Measurements from ENCODE around the gene TNFAIP3.
"Not testable (repeated sequence)": the region's sequence is repeated elsewhere in the genome, so short reads cannot be mapped to it uniquely, and the experiment has no call there.

Gene TNFAIP3

DNA sequence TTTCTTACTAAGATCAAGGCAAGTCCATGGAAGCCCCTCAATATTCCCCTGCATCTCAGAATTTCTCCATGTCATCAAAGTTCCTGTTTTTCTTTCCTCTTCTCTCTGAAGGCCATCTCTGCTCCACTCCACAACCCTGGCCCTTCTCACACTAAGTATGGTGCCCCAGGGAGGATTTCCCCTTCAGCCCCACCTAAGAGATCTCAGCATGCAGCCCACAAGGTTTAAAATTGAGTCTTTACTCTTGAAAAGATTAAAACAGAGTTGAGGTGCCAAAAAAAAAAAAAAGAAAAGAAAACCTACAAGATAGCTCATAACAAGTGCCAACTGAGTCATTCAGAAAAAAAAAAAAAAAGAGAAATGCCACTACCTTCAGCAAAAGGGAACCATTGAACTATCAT lies 36.5 kb upstream of the TNFAIP3 start:
- DNase-seq (ENCODE audit: low read depth in 2 of 2): peak in 1 of 2 donors; percentile 37
- no peak for TF ChIP-seq CTCF (IDR thresholded peaks at IDR 0.05; ENCODE audit: low read depth, low read length)
- H3K4me3 ChIP-seq (replicated peaks in 1 of 2; ENCODE audit: low read depth in 2 of 2, low read length in 2 of 2): no peak overlapping the region

DNA sequence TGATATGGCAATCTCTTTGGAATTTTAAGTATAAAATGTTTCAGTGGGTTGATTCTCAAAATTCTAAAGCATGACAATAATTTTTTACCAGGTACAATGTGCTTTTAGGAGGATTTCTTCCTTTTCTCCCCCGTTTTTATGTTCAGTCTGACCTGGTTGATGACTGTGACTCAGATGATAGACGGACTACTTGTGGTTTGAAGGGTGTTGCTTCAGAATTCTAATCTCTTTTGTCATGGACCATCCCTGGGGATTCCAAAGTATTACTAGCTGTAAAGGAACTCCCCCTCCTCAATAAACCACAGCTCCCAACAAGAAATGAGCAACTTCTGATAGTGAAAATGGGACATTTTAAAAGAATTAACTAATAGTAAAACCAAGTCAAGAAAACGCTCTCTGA lies 34.9 kb upstream of the TNFAIP3 start:
- no peak for TF ChIP-seq CTCF (IDR thresholded peaks at IDR 0.05; ENCODE audit: low read depth, low read length)
- H3K4me3 ChIP-seq (replicated peaks in 1 of 2; ENCODE audit: low read depth in 2 of 2, low read length in 2 of 2): no peak overlapping the region
- DNase-seq (ENCODE audit: low read depth in 2 of 2): peak; percentile 56 to 95

- TF ChIP-seq CTCF (IDR thresholded peaks at IDR 0.05; ENCODE audit: low read depth, low read length): no peak
- H3K4me3 ChIP-seq (replicated peaks in 1 of 2; ENCODE audit: low read depth in 2 of 2, low read length in 2 of 2): no peak overlapping the region
- no peak for DNase-seq (ENCODE audit: low read depth in 2 of 2)
These were observed 32.6 kb upstream of the TNFAIP3 start for GRCh38 chr6:137834508-137834907.

DNA sequence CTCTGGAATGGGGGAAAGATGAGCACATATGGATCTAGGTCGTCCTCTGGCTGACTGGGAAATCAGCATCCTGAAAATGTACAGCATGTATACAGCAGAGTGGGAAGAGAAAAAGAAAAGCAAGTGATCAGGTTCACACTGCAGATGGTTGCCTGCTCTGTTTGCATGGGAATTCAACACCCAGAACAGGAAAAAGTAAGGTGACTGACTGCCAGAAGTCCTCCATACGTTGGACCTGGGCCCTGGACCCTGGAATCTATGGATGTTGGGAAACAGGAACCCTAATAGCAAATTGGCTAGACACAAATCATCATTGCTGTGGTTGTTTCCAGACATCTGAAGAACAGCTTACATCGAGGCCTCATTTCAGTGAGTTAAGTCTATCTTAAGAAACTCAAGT lies 30.3 kb upstream of the TNFAIP3 start:
- no peak for DNase-seq (ENCODE audit: low read depth in 2 of 2)
- no peak overlapping the region for H3K4me3 ChIP-seq (replicated peaks in 1 of 2; ENCODE audit: low read depth in 2 of 2, low read length in 2 of 2)
- TF ChIP-seq CTCF (IDR thresholded peaks at IDR 0.05; ENCODE audit: low read depth, low read length): no peak

GRCh38 chr6:137838090-137838489 lies 29.0 kb upstream of the TNFAIP3 start:
- H3K4me3 ChIP-seq (replicated peaks in 1 of 2; ENCODE audit: low read depth in 2 of 2, low read length in 2 of 2); DNase-seq (ENCODE audit: low read depth in 2 of 2): not testable (repeated sequence)

GRCh38 chr6:137838597-137838996 lies 28.5 kb upstream of the TNFAIP3 start:
- not testable (repeated sequence) for DNase-seq (ENCODE audit: low read depth in 2 of 2); H3K4me3 ChIP-seq (replicated peaks in 1 of 2; ENCODE audit: low read depth in 2 of 2, low read length in 2 of 2)

GRCh38 chr6:137839076-137839475 lies 28.0 kb upstream of the TNFAIP3 start:
- TF ChIP-seq CTCF (IDR thresholded peaks at IDR 0.05; ENCODE audit: low read depth, low read length): no peak
- H3K4me3 ChIP-seq (replicated peaks in 1 of 2; ENCODE audit: low read depth in 2 of 2, low read length in 2 of 2): no peak overlapping the region
- DNase-seq (ENCODE audit: low read depth in 2 of 2): no peak

GRCh38 chr6:137840252-137840651 lies 26.8 kb upstream of the TNFAIP3 start:
- TF ChIP-seq CTCF (IDR thresholded peaks at IDR 0.05; ENCODE audit: low read depth, low read length): no peak
- no peak for DNase-seq (ENCODE audit: low read depth in 2 of 2)
- no peak overlapping the region for H3K4me3 ChIP-seq (replicated peaks in 1 of 2; ENCODE audit: low read depth in 2 of 2, low read length in 2 of 2)
